Memory B cell (primary cell): ENCODE results near the gene DMRTA2.

Experiments used
- ATAC-seq: fragments of 150-1000 bp; cut with Tn5 transposase; 2 replicates; pipeline ENCODE4 v1.10.0; 2021; ENCODE audit warnings: low read depth, mild to moderate bottlenecking, moderate library complexity
- DNase-seq, 2 donors: peaks; one replicate each; pipeline ENCODE4 v3.0.0; 2022; ENCODE audit warnings: low spot score in 2 of 2
- H3K27ac Mint-ChIP-seq: one replicate; pipeline ENCODE4 v1.8.0; 2022; ENCODE audit warnings: mild to moderate bottlenecking, moderate library complexity, mixed read lengths
- H3K27me3 Mint-ChIP-seq: one replicate; pipeline ENCODE4 v1.8.0; 2022; ENCODE audit warnings: mixed read lengths
- H3K36me3 Mint-ChIP-seq: one replicate; pipeline ENCODE4 v1.8.0; 2022; ENCODE audit warnings: mild to moderate bottlenecking, mixed read lengths
- H3K4me1 Mint-ChIP-seq: one replicate; pipeline ENCODE4 v1.8.0; 2022; ENCODE audit warnings: mixed read lengths
- H3K4me3 Mint-ChIP-seq: one replicate; pipeline ENCODE4 v1.8.0; 2022; ENCODE audit warnings: mild to moderate bottlenecking, moderate library complexity, mixed read lengths
- H3K9me3 Mint-ChIP-seq: one replicate; pipeline ENCODE4 v1.8.0; 2022; ENCODE audit warnings: mixed read lengths

The DMRTA2 gene

GRCh38 chr1:50373532-50373931 is 49.7 kb downstream of the DMRTA2 start:
- Mint-ChIP-seq H3K36me3 (no peaks in the 10 kb centered on the region), H3K4me3 (no peak overlapping the region), H3K27me3 (peaks cover 18% of the 10 kb centered on the region), H3K27ac (no peak overlapping the region), H3K4me1 (no peaks in the 10 kb centered on the region), H3K9me3 (peaks cover 3% of the 10 kb centered on the region)
- DNase-seq = no peak
- no peak for ATAC-seq

GRCh38 chr1:50371749-50372148 is 51.5 kb downstream of the DMRTA2 start:
- peaks cover 3% of the 10 kb centered on the region for H3K9me3 Mint-ChIP-seq
- peaks cover 19% of the 10 kb centered on the region for H3K27me3 Mint-ChIP-seq
- ATAC-seq = no peak
- H3K4me1 Mint-ChIP-seq = no peaks in the 10 kb centered on the region
- no peak overlapping the region for H3K27ac Mint-ChIP-seq
- no peak for DNase-seq
- no peak overlapping the region for H3K4me3 Mint-ChIP-seq
- H3K36me3 Mint-ChIP-seq = no peaks in the 10 kb centered on the region

DNA sequence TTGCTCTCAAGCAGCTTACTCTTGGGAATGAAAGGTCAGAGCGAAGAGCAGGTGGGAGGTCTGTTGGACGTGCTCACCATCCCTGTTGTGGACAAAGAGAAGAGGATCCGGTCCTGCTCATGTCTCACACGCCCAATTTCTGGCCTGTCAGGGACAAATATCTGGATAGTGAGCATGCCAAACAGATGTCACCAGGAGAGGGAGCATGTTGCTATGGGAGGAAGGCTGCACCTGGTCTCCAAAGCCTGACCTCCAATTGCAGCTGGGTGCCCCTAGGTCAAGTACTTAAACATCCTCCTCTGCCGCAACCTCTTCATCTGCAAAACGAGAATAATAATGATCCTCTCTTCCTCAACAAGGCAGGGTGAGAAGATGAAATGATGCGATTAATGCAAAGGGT is 53.4 kb downstream of the DMRTA2 start:
- Mint-ChIP-seq H3K4me1 (no peaks in the 10 kb centered on the region), H3K9me3 (peaks cover 3% of the 10 kb centered on the region), H3K36me3 (no peaks in the 10 kb centered on the region), H3K27me3 (peaks cover 20% of the 10 kb centered on the region), H3K27ac (no peak overlapping the region), H3K4me3 (no peak overlapping the region)
- no peak for DNase-seq
- no peak for ATAC-seq

- Mint-ChIP-seq H3K36me3 (no peaks in the 10 kb centered on the region), H3K27ac (no peak overlapping the region), H3K27me3 (peaks cover 20% of the 10 kb centered on the region), H3K4me3 (no peak overlapping the region), H3K4me1 (no peaks in the 10 kb centered on the region), H3K9me3 (peaks cover 3% of the 10 kb centered on the region)
- DNase-seq (no peak), ATAC-seq (no peak)
Measured at GRCh38 chr1:50369008-50369634, 54.1 kb downstream of the DMRTA2 start.

DNA sequence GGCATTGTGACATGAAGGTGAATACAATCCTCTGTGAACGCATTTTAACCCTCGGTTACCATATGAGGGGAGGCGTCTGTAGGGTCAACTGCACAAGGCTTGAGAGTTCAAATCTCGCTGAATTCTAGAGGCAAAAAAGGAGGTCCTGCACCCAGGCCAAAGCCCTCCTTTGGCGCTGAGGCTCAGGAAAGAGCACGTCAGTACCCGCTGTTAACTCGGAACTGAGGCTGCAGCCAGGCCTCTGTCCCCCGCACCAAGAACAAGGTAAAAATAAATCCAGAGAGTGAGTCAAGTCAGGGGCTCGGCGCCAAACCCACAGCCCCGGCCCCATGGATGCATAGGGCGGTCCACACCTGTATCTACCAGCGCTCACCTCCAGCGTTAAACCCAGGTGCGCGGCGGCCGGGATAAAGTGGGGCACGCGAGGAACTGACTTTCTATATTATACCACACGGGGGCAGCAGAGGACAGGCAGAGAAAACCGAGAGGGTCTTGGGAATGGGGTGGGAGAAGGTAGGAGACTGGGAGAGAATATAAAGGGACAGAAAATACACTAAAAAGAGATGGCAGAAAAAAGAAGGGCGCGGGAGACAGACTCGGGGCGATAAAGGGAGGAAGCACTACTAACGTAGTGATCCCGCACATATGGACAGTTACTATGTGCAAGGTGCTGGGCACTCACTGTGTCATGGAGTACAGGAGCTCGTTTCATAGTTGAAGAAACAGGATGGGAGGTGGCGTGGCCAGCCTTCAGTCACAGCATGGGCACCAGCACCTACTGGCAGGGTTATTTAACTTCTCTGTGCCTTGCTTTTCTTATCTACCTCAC is 54.9 kb downstream of the DMRTA2 start:
- DNase-seq (peak; percentile 26 to 32), ATAC-seq (no peak)
- Mint-ChIP-seq H3K4me3 (no peak overlapping the region), H3K27ac (no peak overlapping the region), H3K36me3 (no peaks in the 10 kb centered on the region), H3K4me1 (no peaks in the 10 kb centered on the region), H3K27me3 (peaks cover 18% of the 10 kb centered on the region), H3K9me3 (no peaks in the 10 kb centered on the region)
